ENCODE data around the gene FCGR2B.
"Not testable (repeated sequence)": the region's sequence is repeated elsewhere in the genome, so short reads cannot be mapped to it uniquely, and the experiment has no call there.

Gene FCGR2B

DNA sequence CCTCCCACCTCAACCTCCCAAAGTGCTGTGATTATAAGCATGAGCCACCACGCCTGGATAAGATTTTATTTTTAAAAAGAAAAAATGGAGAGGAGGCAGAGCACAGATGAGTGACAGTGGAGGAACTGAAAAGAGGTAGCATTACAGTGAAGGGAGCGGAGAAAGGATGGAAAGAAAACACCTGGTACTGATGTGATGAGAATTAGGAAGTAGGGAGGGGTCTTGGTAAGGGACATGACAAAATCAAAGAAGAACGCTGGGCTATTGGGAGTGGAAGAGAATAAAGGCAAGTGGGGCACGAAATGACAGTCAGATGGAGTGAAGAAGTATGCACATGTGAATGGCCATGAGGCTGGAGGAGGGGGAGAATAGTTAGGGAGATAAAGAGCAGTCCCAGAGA is 46.4 kb downstream of the FCGR2B start:
- H3K27ac Mint-ChIP-seq: no peak overlapping the region

DNA sequence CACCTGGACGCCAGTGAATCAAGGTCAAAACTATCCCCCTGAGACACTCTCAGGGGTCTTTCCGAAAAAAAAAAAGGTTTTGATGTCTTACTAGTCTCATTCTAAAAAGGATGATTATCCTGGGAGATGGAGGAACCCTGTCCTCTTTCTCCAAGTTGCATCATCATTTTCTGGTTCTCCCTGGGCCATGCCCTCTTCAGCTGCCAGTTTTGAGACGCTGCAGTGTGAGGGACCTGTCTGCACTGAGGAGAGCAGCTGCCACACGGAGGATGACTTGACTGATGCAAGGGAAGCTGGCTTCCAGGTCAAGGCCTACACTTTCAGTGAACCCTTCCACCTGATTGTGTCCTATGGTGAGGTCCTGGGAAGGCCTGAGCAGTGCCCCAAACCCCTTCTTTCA is 47.6 kb downstream of the FCGR2B start:
- Mint-ChIP-seq H3K9me3 (ENCODE audit: low read depth) (no peaks in the 10 kb centered on the region), H3K4me3 (no peak overlapping the region), H3K27me3 (peaks cover 5% of the 10 kb centered on the region), H3K4me1 (ENCODE audit: low read depth) (no peaks in the 10 kb centered on the region), H3K36me3 (no peaks in the 10 kb centered on the region), H3K27ac (no peak overlapping the region)

More for the DNA sequence above, 46.4 kb downstream of the FCGR2B start:
- no peaks in the 10 kb centered on the region for H3K9me3 Mint-ChIP-seq (ENCODE audit: low read depth)
- H3K4me3 Mint-ChIP-seq: no peak overlapping the region
- no peaks in the 10 kb centered on the region for H3K4me1 Mint-ChIP-seq (ENCODE audit: low read depth)
- H3K27me3 Mint-ChIP-seq: peaks cover 5% of the 10 kb centered on the region
- no peaks in the 10 kb centered on the region for H3K36me3 Mint-ChIP-seq

DNA sequence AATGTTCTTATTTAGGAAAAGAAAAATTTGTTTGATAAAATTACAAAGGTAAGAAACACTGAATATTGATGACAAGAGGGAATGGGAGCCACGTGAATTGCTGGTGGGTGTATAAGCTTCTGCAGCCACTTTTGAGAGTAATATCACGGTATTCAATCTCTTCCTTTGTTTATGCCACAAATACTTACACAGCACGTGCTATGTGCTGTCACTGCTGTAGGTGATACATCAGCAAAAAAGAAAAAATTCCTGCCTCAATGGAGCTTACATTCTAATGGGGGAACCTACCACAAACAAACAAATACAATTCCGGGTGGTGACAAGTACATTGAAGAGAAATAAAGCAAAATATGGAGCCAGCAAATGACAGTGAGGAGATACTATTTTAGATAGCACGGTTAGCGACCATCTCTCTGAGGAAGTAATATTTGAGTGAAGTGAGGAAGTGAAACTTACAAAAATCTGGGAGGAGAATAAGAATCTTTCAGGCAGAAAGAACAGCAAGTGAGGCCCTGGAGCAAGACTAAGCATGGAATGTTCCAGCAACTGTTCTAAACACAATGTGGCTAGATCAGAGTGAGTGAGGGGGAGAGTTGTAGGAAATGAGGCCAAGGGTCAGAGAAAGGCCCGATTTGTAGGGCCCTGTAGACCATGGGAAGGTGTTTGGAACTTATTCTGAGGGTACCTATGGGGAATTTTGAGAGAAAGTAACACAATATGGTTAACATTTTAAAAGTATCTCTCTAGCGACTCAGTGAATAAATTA is 55.8 kb downstream of the FCGR2B start:
- peaks cover 2% of the 10 kb centered on the region for H3K27me3 Mint-ChIP-seq
- no peaks in the 10 kb centered on the region for H3K9me3 Mint-ChIP-seq (ENCODE audit: low read depth)
- no peak overlapping the region for H3K4me3 Mint-ChIP-seq
- H3K27ac Mint-ChIP-seq: no peak overlapping the region
- no peaks in the 10 kb centered on the region for H3K36me3 Mint-ChIP-seq
- H3K4me1 Mint-ChIP-seq (ENCODE audit: low read depth): peaks cover 7% of the 10 kb centered on the region

DNA sequence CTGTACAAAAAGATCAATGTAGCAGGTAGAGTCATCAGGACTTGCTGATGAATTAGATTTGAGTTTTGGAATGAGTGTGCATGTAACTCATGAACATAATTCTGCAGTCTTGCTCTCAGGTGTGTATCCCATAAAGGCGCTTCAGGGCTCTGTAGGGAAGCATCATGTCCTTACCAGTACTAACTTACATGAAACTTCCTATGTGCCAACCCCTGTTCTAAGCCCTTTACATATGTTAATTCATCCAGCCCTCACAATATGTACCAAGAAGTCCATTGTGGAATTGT is 56.3 kb downstream of the FCGR2B start:
- peaks cover 4% of the 10 kb centered on the region for H3K27me3 Mint-ChIP-seq
- H3K27ac Mint-ChIP-seq: no peak overlapping the region
- H3K4me3 Mint-ChIP-seq: no peak overlapping the region
- H3K4me1 Mint-ChIP-seq (ENCODE audit: low read depth): peaks cover 7% of the 10 kb centered on the region
- H3K36me3 Mint-ChIP-seq: no peaks in the 10 kb centered on the region
- no peaks in the 10 kb centered on the region for H3K9me3 Mint-ChIP-seq (ENCODE audit: low read depth)

DNA sequence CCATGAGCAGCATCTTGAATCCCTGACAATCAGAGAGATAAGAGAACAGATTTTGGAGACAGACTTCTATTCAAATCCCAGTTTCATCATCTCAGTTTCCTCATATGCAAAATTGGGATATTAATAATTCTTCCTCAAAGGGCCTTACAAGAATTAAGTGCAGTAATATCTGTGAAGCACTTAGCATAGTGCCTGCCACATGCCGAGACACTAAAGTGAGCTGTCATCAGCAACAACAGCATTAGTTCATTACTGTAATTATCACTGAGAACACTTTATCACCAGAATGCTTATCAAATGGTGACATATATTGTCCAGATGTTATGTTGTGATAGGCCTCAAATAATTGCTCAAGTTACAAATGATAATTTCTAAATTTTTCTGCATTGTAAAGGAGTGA is 57.5 kb downstream of the FCGR2B start:
- Mint-ChIP-seq H3K4me1 (ENCODE audit: low read depth) (peaks cover 11% of the 10 kb centered on the region), H3K27me3 (peaks cover 4% of the 10 kb centered on the region), H3K27ac (no peak overlapping the region), H3K36me3 (no peaks in the 10 kb centered on the region), H3K9me3 (ENCODE audit: low read depth) (no peaks in the 10 kb centered on the region), H3K4me3 (no peak overlapping the region)

DNA sequence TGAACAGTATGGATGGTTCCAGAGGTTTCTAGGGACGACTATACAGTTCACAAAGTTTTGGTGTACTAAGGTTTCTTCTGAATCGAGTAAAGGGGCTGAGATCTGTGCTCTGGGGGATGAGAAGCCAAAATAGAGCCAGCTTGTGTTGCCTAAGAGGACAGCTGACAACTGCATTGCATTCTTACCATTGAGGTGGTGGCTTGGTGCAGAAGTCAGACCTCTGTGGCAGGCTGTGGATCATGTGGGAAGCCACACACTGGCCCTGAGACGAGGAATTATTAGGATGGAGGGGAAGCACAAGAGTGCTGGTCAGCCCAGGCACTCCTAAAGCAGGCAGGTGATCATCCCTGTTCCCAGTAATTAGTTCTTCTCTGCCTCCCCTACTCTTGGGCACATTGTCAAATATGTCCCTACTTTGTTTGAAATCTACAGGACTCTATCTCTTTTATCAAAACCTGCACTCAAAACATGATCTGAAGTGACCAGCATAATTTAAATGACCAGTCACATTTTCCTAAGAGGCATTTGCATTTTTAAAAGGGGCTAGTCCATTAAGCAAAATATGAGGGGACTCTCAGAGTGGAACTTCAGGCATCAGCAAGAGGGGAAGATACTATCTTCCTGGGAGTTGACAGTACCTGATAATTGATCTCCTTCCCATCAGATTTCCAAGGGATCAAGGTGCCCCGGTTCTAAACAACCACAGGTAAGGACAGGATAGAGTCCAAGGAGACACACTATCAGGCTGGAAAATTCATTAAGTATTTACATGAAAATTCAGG is 58.2 kb downstream of the FCGR2B start, which contains the start of gene FCRLB:
FCRLB (plus strand) TSS at position 589 of the 782 bp plus-strand sequence. CDS start 1,129 bp downstream, outside the sequence.
- H3K9me3 Mint-ChIP-seq (ENCODE audit: low read depth): no peaks in the 10 kb centered on the region
- H3K4me3 Mint-ChIP-seq: no peak within 1 kb of the TSS
- no peaks in the 10 kb centered on the region for H3K36me3 Mint-ChIP-seq
- peaks cover 4% of the 10 kb centered on the region for H3K27me3 Mint-ChIP-seq
- no peak within 1 kb of the TSS for H3K27ac Mint-ChIP-seq
- peaks cover 14% of the 10 kb centered on the region for H3K4me1 Mint-ChIP-seq (ENCODE audit: low read depth)

DNA sequence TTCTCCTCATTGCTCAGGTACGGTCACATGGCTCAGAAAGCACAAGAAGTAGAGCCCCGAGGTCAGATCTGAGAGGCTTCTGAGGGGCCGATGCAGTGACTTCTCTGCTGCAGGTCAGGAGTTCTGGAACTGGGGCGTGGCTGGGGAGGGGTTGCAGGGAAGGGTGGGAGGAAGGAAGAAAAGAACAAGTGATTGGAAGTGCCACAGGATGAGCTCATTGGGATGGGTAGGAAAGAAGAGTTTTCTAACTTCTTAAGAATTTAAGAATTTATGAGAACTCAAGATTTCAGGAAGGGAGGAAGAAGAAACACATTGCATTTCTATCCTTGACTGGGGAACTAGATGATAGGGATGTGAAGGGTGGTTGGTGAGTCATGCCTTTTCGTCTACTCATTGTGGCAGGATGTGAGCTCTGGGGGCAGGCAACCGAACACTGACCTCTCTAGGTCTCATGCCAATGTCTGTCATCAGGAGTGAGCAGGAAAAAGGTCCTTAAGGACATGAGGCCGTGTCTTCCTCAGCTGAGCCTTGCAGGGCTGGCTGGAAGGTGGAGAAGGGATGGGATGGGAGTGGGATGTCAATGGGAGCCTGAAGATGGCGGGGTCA is 58.9 kb downstream of the FCGR2B start:
- Mint-ChIP-seq H3K9me3 (ENCODE audit: low read depth) (no peaks in the 10 kb centered on the region), H3K36me3 (no peaks in the 10 kb centered on the region), H3K4me3 (no peak overlapping the region), H3K27me3 (peaks cover 4% of the 10 kb centered on the region), H3K27ac (no peak overlapping the region), H3K4me1 (ENCODE audit: low read depth) (peaks cover 14% of the 10 kb centered on the region)

DNA sequence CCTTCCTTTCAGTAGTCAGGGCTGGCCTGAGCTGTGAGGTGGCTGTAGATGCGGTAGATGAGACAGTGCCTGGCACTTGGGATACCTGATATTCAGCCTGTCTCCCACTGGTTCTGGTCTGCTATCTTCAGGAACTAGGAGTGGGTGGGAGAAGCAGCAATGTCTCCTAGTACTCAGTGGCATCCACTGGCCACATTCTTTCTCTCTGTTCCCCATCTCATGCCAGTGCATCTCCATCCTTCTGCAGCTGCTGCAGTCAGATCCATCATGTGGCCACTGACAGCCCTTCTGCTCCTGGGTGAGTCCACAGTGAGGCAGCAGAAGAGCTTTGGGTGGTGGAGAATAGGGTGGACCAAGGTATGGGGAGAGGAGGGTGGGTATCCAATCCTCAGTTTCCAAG is 59.5 kb downstream of the FCGR2B start:
- Mint-ChIP-seq H3K27me3 (peaks cover 4% of the 10 kb centered on the region), H3K4me1 (ENCODE audit: low read depth) (peaks cover 14% of the 10 kb centered on the region), H3K36me3 (no peaks in the 10 kb centered on the region), H3K4me3 (no peak overlapping the region), H3K9me3 (ENCODE audit: low read depth) (no peaks in the 10 kb centered on the region), H3K27ac (no peak overlapping the region)

DNA sequence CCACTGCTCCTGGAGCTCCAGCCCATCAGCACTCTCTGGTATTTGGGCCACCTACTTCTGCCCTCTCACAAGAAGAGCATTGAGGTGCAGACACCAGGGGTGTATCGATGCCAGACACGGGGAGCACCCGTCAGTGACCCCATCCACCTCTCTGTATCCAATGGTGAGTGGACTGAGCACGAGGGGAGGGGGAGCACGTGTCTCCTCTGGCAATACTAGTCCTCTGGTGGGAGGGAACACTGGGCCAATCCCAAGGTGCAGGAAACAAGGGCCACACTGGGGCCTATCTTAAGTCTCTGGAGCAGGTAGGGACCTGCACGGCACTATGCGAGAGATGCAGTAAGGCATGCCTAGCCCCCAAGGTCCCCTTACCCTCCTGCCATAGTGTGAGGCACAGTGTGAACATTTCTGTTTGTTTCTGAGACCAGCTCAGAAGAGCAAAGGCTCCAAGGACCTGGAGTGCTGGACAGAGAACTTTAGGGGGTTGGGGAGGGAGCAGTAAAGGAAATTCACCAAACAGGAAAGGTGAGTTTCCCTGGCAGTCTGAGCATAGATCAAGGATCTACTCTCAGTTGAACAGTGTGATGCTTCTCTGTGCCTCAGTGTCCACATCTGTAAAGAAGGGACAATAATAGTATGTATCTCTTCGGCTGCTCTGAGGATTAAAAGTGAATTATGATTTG is 60.7 kb downstream of the FCGR2B start:
- H3K9me3 Mint-ChIP-seq (ENCODE audit: low read depth): no peaks in the 10 kb centered on the region
- no peak overlapping the region for H3K27ac Mint-ChIP-seq
- no peak overlapping the region for H3K4me3 Mint-ChIP-seq
- peaks cover 4% of the 10 kb centered on the region for H3K27me3 Mint-ChIP-seq
- H3K36me3 Mint-ChIP-seq: no peaks in the 10 kb centered on the region
- H3K4me1 Mint-ChIP-seq (ENCODE audit: low read depth): peaks cover 24% of the 10 kb centered on the region

DNA sequence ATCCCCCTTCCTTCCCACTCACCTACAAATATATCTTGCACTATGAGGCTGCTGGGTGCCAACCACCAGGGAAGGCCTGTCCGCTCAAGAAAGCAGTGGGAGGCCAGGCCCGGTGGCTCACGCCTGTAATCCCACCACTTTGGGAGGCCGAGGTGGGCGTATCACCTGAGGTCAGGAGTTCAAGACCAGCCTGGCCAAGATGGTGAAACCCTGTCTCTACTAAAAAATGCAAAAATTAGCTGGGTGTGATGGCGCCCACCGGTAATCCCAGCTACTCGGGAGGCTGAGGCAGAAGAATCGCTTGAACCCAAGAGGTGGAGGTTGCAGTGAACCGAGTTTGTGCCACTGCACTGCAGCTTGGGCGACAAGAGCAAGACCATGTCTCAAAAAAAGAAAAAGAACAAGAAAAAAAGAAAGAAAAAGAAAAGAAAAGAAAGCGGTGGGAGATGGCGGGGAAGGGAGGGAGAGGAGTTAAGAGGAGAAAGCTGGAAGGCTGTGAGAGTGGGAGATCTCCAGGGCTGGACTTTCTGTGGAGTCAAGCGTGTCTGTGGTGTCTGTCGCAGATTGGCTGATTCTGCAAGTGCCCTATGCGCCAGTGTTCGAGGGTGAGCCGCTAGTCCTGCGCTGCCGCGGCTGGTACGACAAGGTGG is 62.4 kb downstream of the FCGR2B start:
- Mint-ChIP-seq H3K4me1 (ENCODE audit: low read depth) (peaks cover 38% of the 10 kb centered on the region), H3K4me3 (peak overlapping the region; percentile 92)
- not testable (repeated sequence) for H3K27me3 Mint-ChIP-seq; H3K27ac Mint-ChIP-seq; H3K36me3 Mint-ChIP-seq; H3K9me3 Mint-ChIP-seq (ENCODE audit: low read depth)

DNA sequence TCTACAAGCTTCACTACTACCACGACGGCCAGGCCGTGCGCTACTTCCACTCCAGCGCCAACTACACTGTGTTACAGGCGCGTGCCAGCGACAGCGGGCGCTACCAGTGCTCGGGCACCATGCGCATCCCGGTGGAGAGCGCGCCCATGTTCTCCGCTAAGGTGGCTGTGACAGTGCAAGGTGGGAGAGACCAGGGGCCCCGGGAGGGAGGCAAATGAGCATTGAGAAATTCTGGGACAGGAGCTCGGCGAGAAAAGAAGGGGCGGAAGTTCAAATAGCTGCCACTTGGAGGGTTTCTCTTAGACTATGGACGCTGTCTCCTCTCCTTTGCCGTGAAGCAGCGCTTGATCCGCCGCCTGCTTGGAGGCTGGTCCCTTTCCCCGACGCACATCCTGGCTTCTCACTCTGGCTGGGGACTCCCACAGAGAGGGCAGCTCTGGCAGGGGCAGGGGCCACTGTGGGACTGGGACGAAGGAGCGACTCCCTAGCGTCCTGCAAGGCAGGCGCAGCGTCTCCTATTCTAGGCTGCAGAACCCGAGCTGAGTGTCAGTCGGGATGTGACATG is 63.0 kb downstream of the FCGR2B start:
- H3K4me3 Mint-ChIP-seq: peak overlapping the region; percentile 92
- peaks cover 44% of the 10 kb centered on the region for H3K4me1 Mint-ChIP-seq (ENCODE audit: low read depth)
- peaks cover 4% of the 10 kb centered on the region for H3K27me3 Mint-ChIP-seq
- H3K9me3 Mint-ChIP-seq (ENCODE audit: low read depth): no peaks in the 10 kb centered on the region
- H3K27ac Mint-ChIP-seq: peak overlapping the region; percentile 25
- no peaks in the 10 kb centered on the region for H3K36me3 Mint-ChIP-seq

DNA sequence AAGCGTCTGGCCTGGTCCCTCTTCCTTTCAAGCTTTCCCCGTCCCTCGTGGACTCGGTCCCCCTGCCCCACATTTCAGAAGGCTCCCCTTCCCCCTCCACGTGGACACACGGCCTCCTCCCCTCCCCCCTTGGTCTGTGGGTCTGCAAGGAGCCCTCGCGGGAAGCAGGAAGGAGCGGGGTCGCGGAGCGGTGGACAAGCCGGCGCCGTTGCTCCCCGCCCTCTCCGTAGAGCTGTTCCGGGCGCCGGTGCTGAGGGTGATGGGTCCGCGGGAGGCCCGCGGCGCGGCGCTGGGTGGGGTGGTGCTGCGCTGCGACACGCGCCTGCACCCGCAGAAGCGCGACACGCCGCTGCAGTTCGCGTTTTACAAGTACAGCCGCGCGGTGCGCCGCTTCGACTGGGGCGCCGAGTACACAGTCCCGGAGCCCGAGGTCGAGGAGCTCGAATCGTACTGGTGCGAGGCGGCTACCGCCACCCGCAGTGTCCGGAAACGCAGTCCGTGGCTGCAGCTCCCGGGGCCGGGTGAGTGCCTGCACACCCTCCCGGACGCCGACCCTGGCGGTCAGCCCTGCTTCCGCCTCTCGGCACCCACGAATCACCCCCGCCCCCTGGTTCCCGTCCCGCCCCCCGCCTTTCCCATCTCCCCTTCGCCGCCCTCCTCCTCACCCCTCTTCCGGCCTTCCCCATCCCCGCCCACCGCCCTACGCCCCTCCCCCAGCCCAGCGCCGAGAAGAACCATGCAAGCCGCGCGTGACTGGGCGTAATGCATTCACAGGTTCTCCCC is 63.7 kb downstream of the FCGR2B start:
- no peak overlapping the region for H3K27ac Mint-ChIP-seq
- no peaks in the 10 kb centered on the region for H3K36me3 Mint-ChIP-seq

DNA sequence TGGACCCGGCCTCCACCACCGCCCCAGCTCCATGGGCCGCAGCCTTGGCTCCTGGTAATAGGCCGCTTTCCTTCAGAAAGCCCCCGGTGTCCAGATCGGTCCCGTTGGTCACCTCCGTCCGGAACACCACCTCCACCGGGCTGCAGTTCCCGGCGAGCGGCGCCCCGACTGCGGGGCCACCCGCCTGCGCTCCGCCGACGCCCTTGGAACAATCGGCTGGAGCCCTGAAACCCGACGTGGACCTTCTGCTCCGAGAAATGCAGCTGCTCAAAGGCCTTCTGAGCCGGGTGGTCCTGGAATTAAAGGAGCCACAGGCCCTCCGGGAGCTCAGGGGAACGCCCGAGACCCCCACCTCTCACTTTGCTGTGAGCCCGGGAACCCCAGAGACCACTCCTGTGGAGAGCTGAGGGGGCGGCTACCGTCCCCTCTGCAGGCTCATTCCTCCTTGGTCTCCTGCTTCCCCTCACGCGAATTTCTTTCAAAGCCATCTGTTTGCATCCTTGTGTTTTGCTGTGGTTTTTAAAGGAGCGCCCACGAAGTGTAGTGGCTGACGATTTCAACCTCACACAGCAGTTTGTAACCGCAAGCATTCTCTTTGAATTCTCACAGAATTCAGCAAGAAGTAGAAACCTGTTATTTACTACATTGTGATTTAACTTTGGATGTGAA is 64.4 kb downstream of the FCGR2B start:
- H3K36me3 Mint-ChIP-seq: no peaks in the 10 kb centered on the region
- H3K27ac Mint-ChIP-seq: peak overlapping the region; percentile 72
- H3K27me3 Mint-ChIP-seq: peaks cover 4% of the 10 kb centered on the region
- H3K4me3 Mint-ChIP-seq: peak overlapping the region; percentile 92
- no peaks in the 10 kb centered on the region for H3K9me3 Mint-ChIP-seq (ENCODE audit: low read depth)
- H3K4me1 Mint-ChIP-seq (ENCODE audit: low read depth): peaks cover 47% of the 10 kb centered on the region

More for the DNA sequence above, 63.7 kb downstream of the FCGR2B start:
- Mint-ChIP-seq H3K4me1 (ENCODE audit: low read depth) (peaks cover 50% of the 10 kb centered on the region), H3K27me3 (peaks cover 4% of the 10 kb centered on the region), H3K9me3 (ENCODE audit: low read depth) (no peaks in the 10 kb centered on the region), H3K4me3 (peak overlapping the region; percentile 92)

All from activated naive CD8-positive, alpha-beta T cell (primary cell).